GM21786 (cell line): Measurements from ENCODE around the gene DGCR8.

ENCODE experiments used
- ATAC-seq: cut with Tn5 transposase; IDR thresholded peaks from one replicate; pipeline ENCODE4 v1.9.1; 2021; ENCODE audit not compliant: unreplicated experiment

The DGCR8 gene

DNA sequence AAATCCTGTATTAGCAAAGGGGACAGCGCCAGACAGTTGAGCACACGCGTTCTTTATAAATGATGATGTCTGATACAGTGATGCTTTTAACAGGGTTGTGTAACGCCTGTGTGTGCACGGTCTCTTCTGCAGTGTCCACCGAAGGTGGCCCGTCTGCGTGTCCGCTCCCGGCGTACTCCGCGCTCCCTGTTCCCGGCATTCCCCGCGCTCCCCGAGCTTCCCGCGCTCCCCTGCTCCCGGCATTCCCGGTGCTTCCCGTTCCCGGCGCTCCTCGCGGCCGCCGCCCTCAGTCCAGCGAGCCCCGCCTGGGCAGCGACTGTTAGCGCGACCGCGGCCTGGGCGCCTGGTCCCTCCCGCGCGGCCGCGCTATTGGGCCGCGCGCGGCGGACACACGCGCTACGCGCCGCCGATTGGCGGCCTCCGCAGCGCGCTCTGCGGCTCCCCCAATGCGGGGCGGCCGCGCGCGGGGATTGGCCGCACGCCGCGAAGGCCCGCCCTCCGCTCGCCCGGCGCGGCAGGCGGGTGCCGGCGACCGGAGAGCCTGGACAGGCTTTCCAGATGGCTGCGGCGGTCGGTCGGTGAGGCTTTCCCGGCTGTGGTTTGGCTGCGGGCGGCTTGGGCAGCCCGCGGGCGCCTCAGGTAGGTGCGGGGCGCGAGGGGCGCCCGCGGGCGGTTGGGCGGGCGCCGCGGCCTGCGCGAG lies at the start of gene DGCR8:
Gene DGCR8, plus strand, starts transcription at position 497 of the 700 bp plus-strand sequence. CDS start 5,723 bp downstream, outside the sequence.
- ATAC-seq = peak; percentile 62

DNA sequence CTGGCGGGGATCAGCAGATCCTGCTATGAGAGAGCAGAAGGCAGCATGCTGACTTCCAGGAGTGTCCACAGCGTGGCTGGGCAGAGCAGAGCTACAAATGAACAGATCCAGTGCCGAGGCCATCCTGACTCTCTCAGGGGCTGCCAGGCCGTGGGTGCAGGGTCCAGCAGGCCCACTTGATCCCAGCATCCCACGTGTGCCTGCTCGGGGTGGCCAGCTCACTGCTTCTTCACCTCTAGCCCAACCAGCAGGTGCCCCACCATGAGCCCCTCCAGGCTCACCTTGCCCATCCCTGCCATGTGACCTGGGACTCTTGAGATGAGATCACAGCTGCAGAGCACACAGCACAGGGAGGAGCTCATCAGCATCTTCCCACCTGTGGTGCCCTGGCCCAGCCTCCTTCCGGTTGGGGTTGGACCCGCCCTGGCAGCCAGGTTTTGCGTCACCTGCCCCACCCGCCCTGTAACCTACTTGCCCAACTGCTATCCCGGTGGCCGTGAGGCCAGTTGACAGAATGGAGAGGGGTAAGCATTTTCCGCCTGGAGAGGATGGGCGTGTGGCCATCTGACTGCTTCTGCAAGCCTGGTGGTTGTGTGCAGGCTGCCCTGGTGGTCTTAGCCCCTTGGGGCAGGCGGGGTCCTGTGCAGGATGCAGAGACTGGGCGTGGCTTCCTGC lies 48.2 kb upstream of the DGCR8 start:
- no peak for ATAC-seq

DNA sequence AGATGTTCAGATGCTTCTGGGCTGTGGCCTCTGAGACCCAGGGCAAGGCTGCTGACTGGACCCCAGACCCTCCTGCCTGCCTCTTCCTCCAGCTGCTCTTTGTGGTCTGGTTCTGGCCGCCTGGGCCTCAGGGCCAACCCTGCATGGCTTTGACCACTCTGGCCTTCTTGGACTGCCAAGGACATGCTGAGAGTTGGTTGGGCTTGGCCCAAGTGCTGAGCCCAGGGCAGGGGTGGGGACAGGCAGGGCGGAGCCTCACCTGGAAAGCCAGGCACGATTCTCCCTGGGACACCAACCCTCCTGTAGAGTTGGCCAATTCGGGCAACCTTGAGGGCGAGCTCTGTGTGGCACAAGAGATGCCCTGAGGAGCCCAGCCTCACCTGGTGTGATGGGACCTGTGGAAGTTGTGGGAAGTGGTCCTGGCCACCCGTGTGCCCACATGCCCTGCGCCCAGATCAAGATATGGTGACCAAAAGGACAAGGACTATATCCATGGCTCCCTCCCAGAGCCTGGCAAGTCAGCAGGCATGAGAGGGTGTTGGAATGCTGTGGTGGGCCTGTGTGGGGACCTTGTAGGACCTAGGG lies 47.5 kb upstream of the DGCR8 start:
- ATAC-seq = no peak

DNA sequence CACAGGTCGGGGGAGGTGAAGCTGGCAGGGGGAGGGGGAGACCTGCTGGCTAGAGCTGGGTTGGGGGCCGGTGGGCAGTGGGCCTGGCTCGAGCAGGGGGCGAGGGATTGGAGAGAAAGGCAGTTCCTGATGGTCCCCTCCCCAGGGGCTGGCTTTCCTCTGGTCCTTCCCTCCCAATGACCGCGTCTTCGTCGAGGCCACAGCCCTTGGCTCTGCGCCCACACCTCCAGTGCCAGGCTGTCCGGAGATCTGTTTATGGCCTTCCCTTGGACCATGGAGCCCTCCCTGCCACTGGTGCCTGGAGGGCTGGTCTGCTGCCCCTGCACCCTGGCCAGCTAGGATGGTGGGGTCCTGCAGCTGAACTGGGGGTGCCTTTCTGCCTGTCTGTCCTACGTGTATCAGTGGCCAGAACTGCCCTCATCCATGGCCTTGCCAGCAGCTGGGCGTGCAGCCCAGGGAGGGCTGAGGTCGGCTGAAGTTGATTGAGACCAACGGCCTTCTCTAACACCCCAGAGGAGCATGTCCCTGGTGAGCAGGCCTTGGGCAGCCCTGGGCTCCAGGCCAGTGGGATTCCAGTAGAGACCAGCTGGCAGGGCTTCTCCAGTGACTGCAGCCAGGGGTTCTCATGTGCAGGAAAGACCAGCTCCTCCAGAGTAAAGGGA lies 46.9 kb upstream of the DGCR8 start:
- no peak for ATAC-seq

DNA sequence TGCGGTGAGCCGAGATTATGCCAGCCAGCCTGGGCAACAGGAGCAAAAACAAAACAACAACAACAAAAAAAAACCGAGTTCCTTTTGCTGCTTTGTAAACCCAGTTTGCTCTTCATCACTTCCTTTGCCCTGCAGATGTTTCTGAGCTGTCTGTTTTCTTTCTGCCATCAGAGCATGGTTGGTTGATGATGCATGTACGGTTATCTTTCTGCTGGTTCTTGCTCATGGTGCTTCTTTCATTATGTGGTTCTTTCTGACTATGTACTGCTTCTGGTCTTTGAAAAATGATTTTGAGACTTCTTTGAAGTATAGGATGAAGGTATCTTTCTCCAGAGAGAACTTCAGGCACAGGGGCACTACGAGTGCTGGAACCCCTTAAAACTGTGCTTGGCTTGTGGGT lies 45.9 kb upstream of the DGCR8 start:
- ATAC-seq = no peak

DNA sequence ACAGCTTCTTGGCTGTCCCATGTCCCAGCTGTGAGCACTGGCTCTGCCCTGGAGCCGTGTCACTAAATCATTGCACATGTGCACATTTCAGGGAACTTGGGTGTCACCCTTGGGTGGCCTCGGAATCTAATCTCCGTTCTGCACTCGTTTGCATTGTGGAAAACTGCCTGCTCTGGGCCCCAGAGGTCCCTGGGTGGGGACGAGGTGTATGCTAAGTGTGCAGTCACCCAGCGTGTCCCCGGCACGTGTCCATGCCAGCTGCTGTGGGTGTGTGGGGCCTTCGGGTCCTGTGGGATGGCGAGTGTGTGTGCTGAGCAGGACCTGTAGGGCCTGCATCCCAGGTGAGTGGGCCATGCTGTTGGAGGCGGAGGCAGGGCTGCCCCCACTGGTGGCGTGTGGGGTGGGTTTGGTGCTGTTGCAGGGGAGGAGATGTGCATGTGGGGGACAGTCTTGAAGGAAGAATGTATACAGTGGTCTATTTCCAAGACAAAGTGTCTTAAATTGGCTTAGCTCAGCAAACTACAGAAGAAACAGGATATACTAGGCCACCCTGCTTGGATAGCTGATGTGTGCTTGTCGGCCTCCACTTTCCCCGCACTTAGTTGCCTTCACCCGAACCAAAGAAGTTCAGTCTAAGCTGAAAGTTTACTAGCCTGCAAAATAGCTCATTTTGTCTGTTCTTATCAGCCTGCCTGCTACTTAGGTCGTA lies 44.5 kb upstream of the DGCR8 start:
- no peak for ATAC-seq

DNA sequence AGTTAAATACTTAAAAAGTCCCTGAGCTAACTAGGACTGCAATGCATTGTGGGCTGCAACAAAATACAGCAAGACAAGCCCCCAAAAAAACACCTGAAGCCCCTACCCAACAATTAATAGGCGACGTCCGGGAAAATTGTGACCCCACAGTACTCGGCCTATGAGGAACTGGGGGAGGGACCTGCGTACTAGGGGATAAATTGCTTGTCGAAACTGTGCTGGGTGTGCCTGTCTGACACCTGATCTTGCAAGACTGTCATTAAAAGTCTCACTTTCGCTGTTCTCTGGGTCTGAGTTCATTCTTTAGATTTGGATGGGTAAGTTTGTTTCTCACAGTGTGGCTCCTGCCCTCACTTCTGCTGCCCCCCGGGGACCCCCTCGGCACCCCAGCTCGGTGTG lies 44.0 kb upstream of the DGCR8 start:
- ATAC-seq = no peak

DNA sequence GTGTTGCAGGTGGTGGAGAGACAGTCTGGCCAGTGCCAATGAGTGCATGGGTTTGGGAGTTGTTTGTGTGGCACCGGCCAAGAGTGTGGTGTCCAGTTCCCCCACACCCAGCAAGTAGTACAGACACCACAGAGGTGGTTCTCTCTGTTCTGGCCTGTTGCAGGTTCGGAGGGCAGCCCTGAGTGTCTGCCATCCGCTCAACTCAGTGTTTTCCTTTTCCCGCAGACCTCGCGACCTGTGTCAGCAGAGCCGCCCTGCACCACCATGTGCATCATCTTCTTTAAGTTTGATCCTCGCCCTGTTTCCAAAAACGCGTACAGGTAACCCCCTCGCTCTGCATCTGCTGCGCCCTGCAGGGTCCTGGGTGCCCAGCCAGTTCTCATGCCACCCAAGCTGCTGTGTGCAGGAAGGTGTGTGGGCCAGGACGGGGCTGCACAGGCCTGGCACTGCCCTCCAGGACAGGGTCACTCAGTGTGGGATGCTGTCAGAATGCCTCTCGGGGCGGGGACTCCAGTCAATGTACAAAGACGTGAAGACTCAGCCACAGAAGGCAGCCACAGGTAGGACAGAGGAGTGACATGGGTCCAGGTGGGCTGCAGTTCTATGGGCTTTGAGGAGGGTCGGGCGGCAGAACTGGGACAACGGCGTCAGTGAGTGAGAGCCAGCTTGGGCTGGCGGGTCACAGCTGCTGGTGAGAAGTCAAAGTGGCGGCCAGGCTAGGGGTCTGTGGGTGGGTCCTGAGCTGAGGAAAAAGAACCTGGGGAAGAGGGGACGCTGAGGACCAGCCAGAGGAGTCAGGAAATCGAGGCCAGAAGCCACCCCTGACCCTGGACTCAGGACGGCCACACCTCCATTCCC lies 43.3 kb upstream of the DGCR8 start:
- ATAC-seq = no peak

DNA sequence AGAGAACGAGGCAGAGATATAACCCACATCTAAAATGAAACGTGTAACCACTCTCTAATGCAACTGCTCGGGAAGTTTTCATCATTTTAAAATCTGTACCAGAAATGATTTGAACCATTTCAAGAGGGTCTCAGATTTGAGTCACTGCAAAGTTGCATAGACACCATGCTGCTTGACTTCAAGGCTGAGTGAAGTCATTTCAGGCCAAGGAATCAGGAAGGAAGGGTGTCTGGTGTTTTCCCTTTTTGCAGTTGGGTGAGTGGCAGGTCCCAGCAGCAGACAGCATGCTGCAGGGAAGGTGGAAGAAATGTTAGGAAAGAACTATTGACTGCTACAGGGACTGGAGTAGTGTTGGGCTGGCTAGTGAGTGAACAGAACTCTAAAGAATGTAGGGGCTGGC lies 42.6 kb upstream of the DGCR8 start:
- ATAC-seq = no peak

DNA sequence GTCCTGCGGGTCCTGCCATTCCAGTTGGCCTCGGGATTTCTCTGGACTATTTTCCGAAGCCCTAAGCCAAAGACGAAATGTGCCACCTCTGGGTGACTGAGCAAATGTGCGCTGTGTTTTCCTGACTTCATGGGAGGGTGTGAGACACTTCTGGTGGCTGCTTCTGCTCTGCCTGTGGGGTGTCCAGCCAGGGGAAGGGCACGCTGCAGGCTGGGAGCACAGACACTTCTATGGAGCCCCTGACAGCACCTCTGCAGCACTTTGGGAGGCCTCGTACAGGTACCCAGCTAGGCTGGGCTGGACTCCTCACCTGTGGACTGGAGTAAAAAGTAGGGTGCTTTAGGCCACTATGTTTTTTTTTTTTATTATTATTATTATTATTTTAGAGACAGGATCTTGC lies 41.5 kb upstream of the DGCR8 start:
- ATAC-seq = no peak

DNA sequence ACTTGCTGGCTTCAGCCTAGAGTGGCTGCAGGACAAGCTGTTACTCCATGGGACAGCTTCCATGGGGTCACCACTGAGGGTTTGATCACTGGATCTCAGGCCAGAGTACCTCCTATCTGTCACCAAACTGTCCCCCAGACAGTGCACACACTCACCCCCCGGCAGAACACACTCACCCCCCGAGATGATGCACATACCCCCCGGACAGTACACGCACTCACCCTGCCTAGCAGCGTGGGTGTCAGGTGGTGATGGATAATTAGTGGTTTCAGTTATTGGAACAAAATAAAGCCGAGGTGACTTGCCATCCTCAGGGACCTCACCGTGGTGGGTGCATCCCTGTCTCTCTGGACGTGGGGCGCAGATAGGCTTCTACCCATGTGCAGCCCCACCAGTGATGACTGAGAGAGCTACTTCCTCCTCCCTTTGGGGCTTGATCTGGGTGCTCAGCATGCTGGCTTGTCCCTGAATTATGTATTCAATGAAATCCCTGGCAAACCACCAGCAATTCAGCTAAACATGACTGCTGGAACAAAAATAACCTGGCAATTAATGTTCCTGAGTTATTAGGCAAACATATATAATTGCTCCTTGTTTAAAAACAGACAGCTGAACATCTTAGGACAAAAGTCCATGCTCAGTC lies 40.2 kb upstream of the DGCR8 start:
- no peak for ATAC-seq

DNA sequence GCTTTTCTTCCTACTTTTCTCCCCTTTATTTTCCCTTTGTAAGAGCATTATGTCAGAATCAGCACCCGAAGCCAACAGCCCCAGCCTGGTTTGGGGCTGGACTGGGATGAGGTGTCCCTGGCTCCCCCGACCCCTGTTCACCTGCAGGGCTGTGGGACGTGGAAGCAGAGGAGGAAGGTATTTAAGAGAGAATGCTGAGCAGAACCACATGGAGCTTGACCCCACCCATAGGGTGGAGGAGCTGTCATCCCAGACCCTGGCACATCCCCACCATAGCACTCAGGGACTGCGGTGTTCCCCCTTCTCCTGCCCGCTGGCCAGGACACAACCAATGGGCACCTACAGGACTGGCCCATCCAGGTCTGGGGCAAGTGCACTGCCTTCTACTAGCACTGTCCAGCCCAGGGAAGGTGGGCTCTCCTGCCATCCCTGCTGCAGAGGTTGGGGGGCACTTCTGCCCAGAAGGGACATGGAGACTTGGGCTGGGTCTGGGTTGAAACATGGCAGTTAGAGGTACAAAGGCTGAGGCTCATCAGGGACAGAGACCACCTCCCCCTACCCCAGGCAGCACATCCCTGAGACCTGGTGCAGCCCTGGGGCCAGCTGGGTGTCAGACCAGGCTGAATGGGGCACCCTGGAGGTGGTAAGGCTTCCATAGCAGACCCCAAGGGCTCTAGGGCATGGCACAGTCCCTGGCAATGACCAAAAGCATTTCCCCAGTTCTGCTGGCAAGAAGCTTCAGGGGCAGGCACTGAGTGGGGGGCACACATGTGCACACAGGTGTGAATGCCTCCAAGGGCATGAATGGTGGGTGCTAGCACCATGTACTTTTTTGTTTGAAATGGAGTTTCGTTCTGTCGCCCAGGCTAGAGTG lies 39.5 kb upstream of the DGCR8 start:
- no peak for ATAC-seq

DNA sequence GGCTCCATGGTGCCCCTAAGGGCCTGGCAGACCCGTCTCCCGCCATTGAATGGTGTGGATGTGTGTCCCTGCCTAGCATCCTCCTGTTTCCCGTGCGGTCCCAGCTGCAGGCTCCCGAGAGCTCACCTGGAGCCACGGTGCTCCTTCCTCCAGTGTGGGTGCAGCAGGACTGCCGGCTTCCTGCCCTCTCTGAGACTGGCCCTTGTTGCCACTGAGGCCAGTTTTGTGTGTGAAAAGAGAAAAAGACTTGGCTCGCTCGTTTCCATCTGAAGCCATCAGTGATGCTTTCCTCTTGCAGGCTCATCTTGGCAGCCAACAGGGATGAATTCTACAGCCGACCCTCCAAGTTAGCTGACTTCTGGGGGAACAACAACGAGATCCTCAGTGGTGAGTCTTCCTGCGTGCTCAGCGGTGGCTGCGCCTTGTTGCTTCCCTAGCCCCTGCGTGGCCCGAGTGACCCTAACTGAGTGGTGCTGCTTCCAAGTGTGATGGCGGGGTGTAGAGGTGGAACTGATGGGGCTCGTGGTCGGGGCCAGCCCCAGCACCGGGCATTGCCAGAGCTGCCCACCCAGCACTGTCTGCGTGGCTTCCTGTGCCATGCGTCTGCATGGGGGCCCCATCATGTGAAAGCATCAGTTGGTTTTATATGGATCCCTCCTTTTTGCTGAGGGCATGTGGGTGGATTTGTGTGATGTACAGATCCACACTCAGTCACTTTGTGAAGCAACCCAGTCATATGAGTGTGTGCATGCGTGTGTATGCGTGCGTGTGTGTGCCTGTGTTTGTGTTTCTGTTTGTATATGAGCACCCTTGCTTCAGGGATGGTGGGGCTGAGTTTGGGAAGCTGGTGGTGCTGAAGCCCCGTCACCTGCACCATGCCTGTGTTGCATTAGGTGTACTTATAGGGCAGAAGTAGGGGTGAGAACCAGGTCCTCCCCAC lies 36.7 kb upstream of the DGCR8 start:
- no peak for ATAC-seq

DNA sequence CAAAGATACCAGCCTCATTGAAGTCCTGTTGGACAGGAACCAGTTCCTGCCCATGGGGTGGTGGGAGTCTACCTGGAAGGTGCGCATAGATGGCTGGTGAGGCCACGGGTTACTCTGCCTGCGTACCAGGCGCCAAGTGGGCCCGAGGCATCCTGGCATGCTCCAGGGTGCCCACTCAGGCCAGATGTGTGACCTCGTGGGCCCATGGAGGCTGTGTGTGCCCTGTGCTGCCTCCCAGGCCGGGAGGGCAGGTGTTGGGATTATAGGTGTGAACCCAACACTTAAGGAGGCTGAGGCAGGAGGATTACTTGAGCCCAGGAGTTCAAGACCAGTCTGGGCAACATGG lies 36.1 kb upstream of the DGCR8 start:
- no peak for ATAC-seq

DNA sequence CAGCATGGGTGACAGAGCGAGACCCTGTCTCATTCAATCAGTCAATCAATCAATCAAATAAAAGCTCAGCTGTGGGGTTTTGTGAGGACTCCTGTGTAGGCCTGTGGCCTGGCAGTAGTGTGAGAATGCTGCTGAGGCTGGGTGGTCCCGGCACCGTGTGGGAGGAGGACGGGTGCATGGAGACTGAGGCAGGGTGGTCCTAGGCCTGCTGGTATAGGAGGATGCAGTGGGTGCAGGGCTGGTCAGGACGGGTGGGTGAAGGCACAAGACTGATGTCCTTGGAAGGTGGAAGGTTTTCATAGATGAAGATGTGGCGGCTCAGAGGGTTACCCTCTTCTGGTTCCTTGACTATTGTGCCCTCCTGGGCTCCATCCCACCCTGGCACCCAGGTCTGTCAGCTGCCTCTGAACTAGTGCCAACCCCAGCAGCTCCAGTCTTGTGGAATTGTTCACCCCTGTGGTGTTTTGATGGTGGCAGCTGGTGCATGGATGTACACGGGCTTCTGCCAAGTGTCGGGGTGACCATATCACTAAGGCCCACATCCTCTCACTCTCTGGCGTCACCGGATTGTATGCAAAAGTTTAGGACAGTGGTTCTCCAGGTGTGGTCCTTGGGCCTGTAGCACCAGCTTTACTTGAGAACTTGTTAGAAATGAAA lies 35.4 kb upstream of the DGCR8 start:
- ATAC-seq = no peak

DNA sequence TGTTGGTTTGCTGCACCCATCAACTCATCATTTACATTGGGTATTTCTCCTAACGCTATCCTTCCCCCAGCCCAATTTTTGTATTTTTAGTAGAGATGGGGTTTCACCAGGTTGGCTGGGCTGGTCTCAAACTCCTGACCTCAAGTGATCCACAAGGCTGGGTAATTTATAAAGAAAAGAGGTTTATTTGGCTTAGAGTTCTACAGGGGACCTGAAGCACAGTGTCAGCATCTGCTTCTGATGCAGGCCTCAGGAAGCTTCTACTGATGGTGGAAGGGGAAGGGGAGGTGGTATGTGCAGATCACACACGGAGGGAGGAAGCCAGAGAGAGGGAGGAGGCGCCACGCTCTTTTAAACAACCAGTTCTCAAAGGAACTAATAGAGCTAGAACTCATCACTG lies 33.3 kb upstream of the DGCR8 start:
- no peak for ATAC-seq

DNA sequence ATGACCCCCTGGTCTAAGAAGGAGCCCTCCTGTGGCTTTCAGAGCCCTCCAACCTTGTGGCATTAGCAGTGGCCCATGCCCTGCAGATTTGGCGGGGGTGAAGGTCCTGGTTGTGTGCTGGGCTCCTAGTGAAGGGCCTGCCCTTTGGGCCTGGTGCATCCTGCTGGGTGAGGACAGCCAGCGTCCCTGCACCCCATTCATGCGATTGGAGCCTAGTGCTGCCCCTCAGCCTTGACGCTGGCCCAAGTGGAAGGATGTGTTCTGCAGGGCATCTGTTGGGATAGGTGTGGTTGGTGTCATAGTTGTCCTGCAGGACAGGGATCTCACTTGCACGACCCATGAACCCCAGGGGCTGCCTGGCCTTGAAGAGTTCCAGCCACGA lies 28.1 kb upstream of the DGCR8 start:
- no peak for ATAC-seq
